ENCODE measurements around the gene SPTBN2. TPM values are rescaled to one million over a fixed set of nuclear protein-coding genes. Genes with fewer than 3 reads are reported as not detected.
A peak's percentile ranks its signal among the peaks of the same experiment; 100 is the strongest.
"Not testable (repeated sequence)": the region's sequence is repeated elsewhere in the genome, so short reads cannot be mapped to it uniquely, and the experiment has no call there.

Gene SPTBN2
- total RNA-seq, 4 donors from 2014 or later = under 0.01 to 31.0 (median 1.6) TPM

DNA sequence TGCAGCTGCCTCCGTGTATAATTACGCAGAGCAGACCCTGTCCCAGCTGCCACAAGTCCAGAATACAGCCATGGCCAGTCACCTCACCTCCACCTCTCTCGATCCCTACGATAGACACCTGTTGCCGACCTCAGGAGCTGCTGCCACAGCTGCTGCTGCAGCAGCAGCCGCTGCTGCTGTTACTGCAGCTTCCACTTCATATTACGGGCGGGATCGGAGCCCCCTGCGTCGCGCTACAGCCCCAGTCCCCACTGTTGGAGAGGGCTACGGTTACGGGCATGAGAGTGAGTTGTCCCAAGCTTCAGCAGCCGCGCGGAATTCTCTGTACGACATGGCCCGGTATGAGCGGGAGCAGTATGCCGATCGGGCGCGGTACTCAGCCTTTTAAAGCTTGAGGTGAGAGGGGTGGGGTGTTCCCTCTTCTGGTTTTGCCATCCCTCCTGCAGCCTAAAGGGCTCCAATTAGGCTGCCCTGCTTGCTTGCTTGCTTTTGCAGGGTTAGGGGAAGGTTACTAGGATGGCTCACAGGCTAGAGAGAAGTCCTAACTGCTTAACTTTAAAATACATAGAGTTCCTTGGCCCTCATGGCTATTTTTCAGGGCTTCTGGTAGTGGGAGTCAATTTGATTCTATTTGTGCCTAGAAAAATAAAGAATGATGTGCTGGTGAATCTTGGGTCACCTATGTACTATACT lies 85.1 kb downstream of the SPTBN2 start:
- H3K36me3 ChIP-seq = no peaks in the 10 kb centered on the region
- no peak overlapping the region for H3K27ac ChIP-seq

GRCh38 chr11:66641834-66642233 lies 87.2 kb downstream of the SPTBN2 start:
- Histone ChIP-seq H3K4me3 (peak overlapping the region in 1 of 2 donors; percentile 8), H3K36me3 (no peaks in the 10 kb centered on the region), H3K27me3 (no peaks in the 10 kb centered on the region), H3K27ac (peak overlapping the region in 1 of 2 donors; percentile 20), H3K9me3 (no peaks in the 10 kb centered on the region), H3K4me1 (peaks cover 33 to 57% of the 10 kb centered on the region in 2 donors)
- no peak for DNase-seq
- intact Hi-C loops (cut with DNase I; ENCODE audit: low total_unique reads) = no loop called here
- TF ChIP-seq POLR2A (IDR thresholded peaks at IDR 0.05) (no peak), CTCF (IDR thresholded peaks at IDR 0.05) (no peak)

More for the DNA sequence above, 85.1 kb downstream of the SPTBN2 start:
- intact Hi-C loops (cut with DNase I; ENCODE audit: low total_unique reads) = no loop called here
- no peaks in the 10 kb centered on the region for H3K27me3 ChIP-seq
- no peaks in the 10 kb centered on the region for H3K9me3 ChIP-seq
- peaks cover 33 to 49% of the 10 kb centered on the region in 2 donors for H3K4me1 ChIP-seq
- no peak overlapping the region for H3K4me3 ChIP-seq
- no peak for DNase-seq
- TF ChIP-seq POLR2A (IDR thresholded peaks at IDR 0.05) = no peak
- TF ChIP-seq CTCF (IDR thresholded peaks at IDR 0.05) = no peak

DNA sequence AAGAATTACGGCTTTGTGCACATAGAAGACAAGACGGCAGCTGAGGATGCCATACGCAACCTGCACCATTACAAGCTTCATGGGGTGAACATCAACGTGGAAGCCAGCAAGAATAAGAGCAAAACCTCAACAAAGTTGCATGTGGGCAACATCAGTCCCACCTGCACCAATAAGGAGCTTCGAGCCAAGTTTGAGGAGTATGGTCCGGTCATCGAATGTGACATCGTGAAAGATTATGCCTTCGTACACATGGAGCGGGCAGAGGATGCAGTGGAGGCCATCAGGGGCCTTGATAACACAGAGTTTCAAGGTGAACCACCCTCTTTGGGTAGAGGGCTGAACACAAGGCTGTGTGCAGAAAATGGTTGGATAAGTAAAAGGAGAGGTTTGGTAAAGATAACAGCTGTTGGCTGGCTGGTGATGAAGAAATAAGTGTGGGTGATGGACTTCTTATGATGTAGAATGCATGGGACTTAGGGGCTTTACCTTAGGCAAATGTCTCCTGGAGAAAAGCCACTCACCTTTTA lies 89.1 kb downstream of the SPTBN2 start:
- H3K4me1 ChIP-seq = peaks cover 33 to 51% of the 10 kb centered on the region in 2 donors
- H3K36me3 ChIP-seq; H3K27me3 ChIP-seq; intact Hi-C loops (cut with DNase I; ENCODE audit: low total_unique reads); H3K9me3 ChIP-seq; DNase-seq: not testable (repeated sequence)
- H3K4me3 ChIP-seq = peak overlapping the region; percentile 81
- peak overlapping the region in 1 of 2 donors; percentile 93 for H3K27ac ChIP-seq

GRCh38 chr11:66639066-66639813 lies 89.8 kb downstream of the SPTBN2 start:
- intact Hi-C loops (cut with DNase I; ENCODE audit: low total_unique reads) = no loop called here
- TF ChIP-seq CTCF (IDR thresholded peaks at IDR 0.05) (no peak), POLR2A (IDR thresholded peaks at IDR 0.05) (no peak)
- Histone ChIP-seq H3K36me3 (no peaks in the 10 kb centered on the region), H3K9me3 (no peaks in the 10 kb centered on the region), H3K4me1 (peaks cover 33 to 50% of the 10 kb centered on the region in 2 donors), H3K4me3 (peak overlapping the region; percentile 81), H3K27me3 (no peaks in the 10 kb centered on the region), H3K27ac (peak overlapping the region; percentile 85 to 93)
- no peak for DNase-seq

DNA sequence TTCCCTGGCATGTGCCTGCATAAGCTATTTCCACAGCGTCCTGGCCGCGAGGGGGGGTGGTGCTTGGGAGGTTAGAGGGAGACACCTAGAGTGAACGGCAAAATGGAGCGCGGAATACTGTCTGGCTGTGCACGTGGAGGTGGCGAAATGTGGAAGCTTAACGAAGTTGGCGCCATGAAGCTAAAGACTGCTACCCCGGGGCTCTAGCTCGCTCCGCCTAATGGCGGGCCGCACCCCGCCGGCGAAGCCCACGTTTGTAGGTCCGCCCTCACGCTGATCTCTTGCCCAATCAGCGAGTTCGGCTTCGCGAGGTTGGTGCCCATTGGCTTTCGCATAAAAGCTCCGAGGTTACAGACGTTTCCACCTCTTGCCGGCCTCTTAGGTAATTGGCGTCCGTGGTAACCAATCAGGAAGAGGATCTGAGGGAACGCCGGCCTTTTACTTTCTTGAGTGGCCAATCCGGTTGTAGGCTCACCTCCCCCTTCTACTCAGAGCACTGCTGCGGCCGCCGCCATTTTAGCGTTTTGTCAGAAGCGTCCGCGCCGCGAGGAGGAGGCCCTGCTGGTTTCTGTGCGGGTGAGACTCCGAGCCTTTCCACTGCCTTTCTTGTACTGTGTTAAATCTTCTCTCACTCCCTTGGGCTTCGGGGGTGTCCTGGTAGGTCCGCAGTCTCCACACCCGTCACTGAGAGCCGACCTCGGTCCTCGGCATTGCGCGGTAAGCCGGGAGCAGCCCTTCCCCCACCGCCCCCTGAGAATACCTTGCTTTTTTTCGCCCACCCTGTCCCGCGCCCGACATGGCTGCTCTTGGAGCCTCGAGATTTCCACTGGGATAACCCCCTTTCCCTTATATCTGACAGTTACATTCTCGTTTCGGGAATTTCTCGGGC lies 90.6 kb downstream of the SPTBN2 start, which contains the start of gene RBM4:
RBM4 (plus strand) TSS at position 527 of the 889 bp plus-strand sequence. CDS start 1,009 bp downstream, outside the sequence.
- intact Hi-C loops (cut with DNase I; ENCODE audit: low total_unique reads) = no loop called here
- Histone ChIP-seq H3K9me3 (no peaks in the 10 kb centered on the region), H3K4me1 (peaks cover 27 to 42% of the 10 kb centered on the region in 2 donors), H3K27ac (peak within 1 kb of the TSS; percentile 85 to 93), H3K36me3 (no peaks in the 10 kb centered on the region), H3K27me3 (no peaks in the 10 kb centered on the region), H3K4me3 (peak within 1 kb of the TSS; percentile 81)
- peak; percentile 97 to 99 for DNase-seq
- TF ChIP-seq POLR2A (IDR thresholded peaks at IDR 0.05) = peak; percentile 90 to 94
- TF ChIP-seq CTCF (IDR thresholded peaks at IDR 0.05) = peak in 1 of 4 experiments; percentile 1

All from uterus (tissue), 4 donors.